KG1 (cell line): Measurements from ENCODE around the gene TMC8.

ENCODE experiments used
- DNase-seq: peaks from one replicate; lab custom pipeline; 2025; lab: John Stamatoyannopoulos, UW

The TMC8 gene

GRCh38 chr17:78124081-78124835 lies 6.3 kb upstream of the TMC8 start:
- DNase-seq = no peak

- DNase-seq = no peak
Observed at GRCh38 chr17:78124836-78125137, 5.8 kb upstream of the TMC8 start.

GRCh38 chr17:78125138-78125913 lies 5.2 kb upstream of the TMC8 start:
- no peak for DNase-seq

GRCh38 chr17:78125976-78126894 lies 4.3 kb upstream of the TMC8 start:
- no peak for DNase-seq

GRCh38 chr17:78126895-78127238 lies 3.7 kb upstream of the TMC8 start:
- no peak for DNase-seq

- peak; percentile 58 for DNase-seq
Observed at GRCh38 chr17:78127239-78127887, 3.2 kb upstream of the TMC8 start.

GRCh38 chr17:78127888-78128550 lies 2.6 kb upstream of the TMC8 start:
- DNase-seq = no peak

GRCh38 chr17:78128551-78129350 lies 1.8 kb upstream of the TMC8 start, which contains the start of gene TMC6:
Gene TMC6 (minus strand): TSS chr17:78128755. CDS start chr17:78126832, 1,923 bp downstream.
- DNase-seq = peak; percentile 40

- no peak for DNase-seq
Observed at GRCh38 chr17:78129351-78130089, 1.1 kb upstream of the TMC8 start.

- peak; percentile 51 for DNase-seq
Observed at GRCh38 chr17:78130090-78130436, 508 bp upstream of the TMC8 start.

- DNase-seq = no peak
Observed at GRCh38 chr17:78131172-78132083, 857 bp downstream of the TMC8 start.

- DNase-seq = peak; percentile 63
Observed at GRCh38 chr17:78132084-78132676, 1.6 kb downstream of the TMC8 start.

- DNase-seq = no peak
Observed at GRCh38 chr17:78132767-78133178, 2.2 kb downstream of the TMC8 start.

GRCh38 chr17:78133179-78133951 lies 2.8 kb downstream of the TMC8 start:
- no peak for DNase-seq

GRCh38 chr17:78133971-78134898 lies 3.7 kb downstream of the TMC8 start:
- DNase-seq = no peak

GRCh38 chr17:78134899-78135385 lies 4.4 kb downstream of the TMC8 start:
- DNase-seq = no peak
